ENCODE results near the gene COX7A1. TPM values are rescaled to one million over a fixed set of nuclear protein-coding genes. Genes with fewer than 3 reads are reported as not detected.
"Not testable (repeated sequence)": the region's sequence is repeated elsewhere in the genome, so short reads cannot be mapped to it uniquely, and the experiment has no call there.

COX7A1 gene
- total RNA-seq (2014; rRNA removed; shearing (Covaris generic)), result 0.18 TPM in 1 of 2 replicates, not detected in the other

GRCh38 chr19:36152352-36153091, at the start of gene COX7A1:
Gene COX7A1, minus strand, starts transcription at chr19:36152447. Its CDS starts 40 bp downstream, at chr19:36152407.
- peak; percentile 57 for DNase-seq
- H3K36me3 ChIP-seq (replicated peaks; ENCODE audit: control insufficient read depth, insufficient read depth, low read length), result peaks cover 4% of the 10 kb centered on the region
- no peaks in the 10 kb centered on the region for H3K27me3 ChIP-seq (ENCODE audit: control insufficient read depth, insufficient read depth, low read length)
- peak within 1 kb of the TSS; percentile 33; the same call in 1 of the 2 replicates for H3K4me3 ChIP-seq (ENCODE audit: insufficient read depth, low read depth, low read length)

GRCh38 chr19:36201684-36202083, 49.4 kb upstream of the COX7A1 start:
- Histone ChIP-seq H3K27me3 (ENCODE audit: control insufficient read depth, insufficient read depth, low read length) (no peaks in the 10 kb centered on the region), H3K4me3 (ENCODE audit: insufficient read depth, low read depth, low read length) (no peak overlapping the region), H3K36me3 (replicated peaks; ENCODE audit: control insufficient read depth, insufficient read depth, low read length) (no peaks in the 10 kb centered on the region)
- DNase-seq, result no peak

GRCh38 chr19:36198119-36198518, 45.9 kb upstream of the COX7A1 start:
- DNase-seq, result no peak
- H3K27me3 ChIP-seq (ENCODE audit: control insufficient read depth, insufficient read depth, low read length), result no peaks in the 10 kb centered on the region
- no peaks in the 10 kb centered on the region; the same call in 1 of the 2 replicates for H3K36me3 ChIP-seq (replicated peaks; ENCODE audit: control insufficient read depth, insufficient read depth, low read length)
- no peak overlapping the region for H3K4me3 ChIP-seq (ENCODE audit: insufficient read depth, low read depth, low read length)

DNA sequence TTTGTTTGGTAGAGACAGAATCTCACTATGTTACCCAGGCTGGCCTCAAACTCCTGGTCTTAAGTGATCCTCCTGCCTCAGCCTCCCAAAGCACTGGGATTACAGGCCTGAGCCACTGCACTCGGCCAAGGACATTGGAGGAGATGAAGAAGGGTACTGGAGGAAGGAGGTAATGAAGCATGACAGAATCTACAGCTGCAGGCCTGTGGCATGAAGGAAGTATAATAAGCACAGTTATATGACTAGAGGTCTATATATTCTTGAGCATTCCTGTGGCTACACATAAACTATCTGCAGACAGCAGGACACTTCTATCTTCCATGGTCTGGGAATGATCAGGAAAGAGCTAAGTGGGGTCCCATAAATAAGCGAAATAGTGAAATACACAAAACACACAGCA, 44.0 kb upstream of the COX7A1 start:
- no peak for DNase-seq

GRCh38 chr19:36186722-36187121, 34.5 kb upstream of the COX7A1 start:
- H3K4me3 ChIP-seq (ENCODE audit: insufficient read depth, low read depth, low read length); DNase-seq; H3K36me3 ChIP-seq (replicated peaks; ENCODE audit: control insufficient read depth, insufficient read depth, low read length); H3K27me3 ChIP-seq (ENCODE audit: control insufficient read depth, insufficient read depth, low read length): not testable (repeated sequence)

More for the DNA sequence above, 44.0 kb upstream of the COX7A1 start:
- no peaks in the 10 kb centered on the region; the same call in 1 of the 2 replicates for H3K36me3 ChIP-seq (replicated peaks; ENCODE audit: control insufficient read depth, insufficient read depth, low read length)
- H3K27me3 ChIP-seq (ENCODE audit: control insufficient read depth, insufficient read depth, low read length), result no peaks in the 10 kb centered on the region
- no peak overlapping the region for H3K4me3 ChIP-seq (ENCODE audit: insufficient read depth, low read depth, low read length)

GRCh38 chr19:36183245-36183628, 31.0 kb upstream of the COX7A1 start:
- Histone ChIP-seq H3K36me3 (replicated peaks; ENCODE audit: control insufficient read depth, insufficient read depth, low read length) (no peaks in the 10 kb centered on the region; the same call in 1 of the 2 replicates), H3K4me3 (ENCODE audit: insufficient read depth, low read depth, low read length) (no peak overlapping the region)
- no peak for DNase-seq

GRCh38 chr19:36182612-36183244, 30.5 kb upstream of the COX7A1 start:
- no peak overlapping the region for H3K4me3 ChIP-seq (ENCODE audit: insufficient read depth, low read depth, low read length)
- no peak for DNase-seq
- H3K36me3 ChIP-seq (replicated peaks; ENCODE audit: control insufficient read depth, insufficient read depth, low read length), result no peaks in the 10 kb centered on the region; the same call in 1 of the 2 replicates
- H3K27me3 ChIP-seq (ENCODE audit: control insufficient read depth, insufficient read depth, low read length), result no peaks in the 10 kb centered on the region

More at GRCh38 chr19:36183245-36183628, 31.0 kb upstream of the COX7A1 start:
- no peaks in the 10 kb centered on the region for H3K27me3 ChIP-seq (ENCODE audit: control insufficient read depth, insufficient read depth, low read length)

DNA sequence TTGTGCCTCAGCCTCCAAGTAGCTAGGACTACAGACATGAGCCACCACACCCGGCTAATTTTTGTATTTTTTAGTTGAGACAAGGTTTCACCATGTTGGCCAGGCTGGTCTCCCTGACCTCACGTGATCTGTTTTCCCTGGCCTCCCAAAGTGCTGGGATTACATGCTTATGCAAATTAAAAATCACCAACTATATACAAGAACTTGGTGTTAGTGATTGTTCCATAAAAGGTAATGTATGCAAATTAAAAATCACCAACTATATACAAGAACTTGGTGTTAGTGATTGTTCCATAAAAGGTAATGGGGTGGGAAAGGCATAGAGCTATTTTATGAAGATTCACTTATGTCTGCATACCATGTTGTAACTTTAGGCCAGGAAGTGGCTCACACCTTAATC, 26.8 kb upstream of the COX7A1 start:
- DNase-seq; H3K4me3 ChIP-seq (ENCODE audit: insufficient read depth, low read depth, low read length): not testable (repeated sequence)

GRCh38 chr19:36173846-36174245, 21.6 kb upstream of the COX7A1 start:
- DNase-seq; H3K27me3 ChIP-seq (ENCODE audit: control insufficient read depth, insufficient read depth, low read length); H3K36me3 ChIP-seq (replicated peaks; ENCODE audit: control insufficient read depth, insufficient read depth, low read length); H3K4me3 ChIP-seq (ENCODE audit: insufficient read depth, low read depth, low read length): not testable (repeated sequence)

More for the DNA sequence above, 26.8 kb upstream of the COX7A1 start:
- H3K27me3 ChIP-seq (ENCODE audit: control insufficient read depth, insufficient read depth, low read length); H3K36me3 ChIP-seq (replicated peaks; ENCODE audit: control insufficient read depth, insufficient read depth, low read length): not testable (repeated sequence)

- no peaks in the 10 kb centered on the region for H3K27me3 ChIP-seq (ENCODE audit: control insufficient read depth, insufficient read depth, low read length)
- no peaks in the 10 kb centered on the region for H3K36me3 ChIP-seq (replicated peaks; ENCODE audit: control insufficient read depth, insufficient read depth, low read length)
- DNase-seq, result no peak
- H3K4me3 ChIP-seq (ENCODE audit: insufficient read depth, low read depth, low read length), result no peak overlapping the region
Measured at GRCh38 chr19:36172852-36173251, 20.6 kb upstream of the COX7A1 start.

DNA sequence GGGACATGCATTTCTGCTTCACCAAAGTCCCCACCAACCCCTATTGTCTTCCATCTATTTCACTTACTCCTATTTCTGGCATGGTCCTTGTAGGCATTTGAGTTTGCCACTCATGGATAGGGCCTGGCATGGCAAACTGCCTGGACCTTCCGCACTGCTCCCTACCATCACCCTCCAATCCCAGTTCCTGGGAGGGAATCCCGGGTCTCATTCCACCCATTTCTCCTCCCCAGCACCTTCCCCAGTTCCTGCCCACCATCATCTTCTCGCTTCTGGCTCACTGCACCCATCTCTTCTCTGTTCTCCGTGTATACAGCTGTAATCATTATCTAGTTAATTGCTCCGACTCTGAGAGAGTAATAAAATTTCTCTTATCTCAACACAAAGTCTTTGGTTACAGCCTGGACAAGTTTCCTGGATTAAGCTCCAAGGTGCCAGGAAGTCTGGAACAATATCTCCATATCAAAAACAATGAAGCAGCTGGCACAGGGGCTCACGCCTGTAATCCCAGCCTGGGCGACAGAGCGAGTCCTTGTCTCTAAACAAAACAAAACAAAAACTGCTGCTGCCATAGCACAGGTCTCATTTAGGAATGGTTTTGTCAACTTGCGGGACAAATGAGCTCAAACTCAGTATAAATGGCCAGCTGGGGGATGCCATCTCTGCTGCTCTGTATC, 17.0 kb upstream of the COX7A1 start:
- no peaks in the 10 kb centered on the region for H3K27me3 ChIP-seq (ENCODE audit: control insufficient read depth, insufficient read depth, low read length)
- no peak overlapping the region for H3K4me3 ChIP-seq (ENCODE audit: insufficient read depth, low read depth, low read length)
- no peaks in the 10 kb centered on the region for H3K36me3 ChIP-seq (replicated peaks; ENCODE audit: control insufficient read depth, insufficient read depth, low read length)
- no peak for DNase-seq

GRCh38 chr19:36163813-36164212, 11.6 kb upstream of the COX7A1 start:
- Histone ChIP-seq H3K4me3 (ENCODE audit: insufficient read depth, low read depth, low read length) (no peak overlapping the region), H3K27me3 (ENCODE audit: control insufficient read depth, insufficient read depth, low read length) (no peaks in the 10 kb centered on the region), H3K36me3 (replicated peaks; ENCODE audit: control insufficient read depth, insufficient read depth, low read length) (no peaks in the 10 kb centered on the region)
- no peak for DNase-seq

DNA sequence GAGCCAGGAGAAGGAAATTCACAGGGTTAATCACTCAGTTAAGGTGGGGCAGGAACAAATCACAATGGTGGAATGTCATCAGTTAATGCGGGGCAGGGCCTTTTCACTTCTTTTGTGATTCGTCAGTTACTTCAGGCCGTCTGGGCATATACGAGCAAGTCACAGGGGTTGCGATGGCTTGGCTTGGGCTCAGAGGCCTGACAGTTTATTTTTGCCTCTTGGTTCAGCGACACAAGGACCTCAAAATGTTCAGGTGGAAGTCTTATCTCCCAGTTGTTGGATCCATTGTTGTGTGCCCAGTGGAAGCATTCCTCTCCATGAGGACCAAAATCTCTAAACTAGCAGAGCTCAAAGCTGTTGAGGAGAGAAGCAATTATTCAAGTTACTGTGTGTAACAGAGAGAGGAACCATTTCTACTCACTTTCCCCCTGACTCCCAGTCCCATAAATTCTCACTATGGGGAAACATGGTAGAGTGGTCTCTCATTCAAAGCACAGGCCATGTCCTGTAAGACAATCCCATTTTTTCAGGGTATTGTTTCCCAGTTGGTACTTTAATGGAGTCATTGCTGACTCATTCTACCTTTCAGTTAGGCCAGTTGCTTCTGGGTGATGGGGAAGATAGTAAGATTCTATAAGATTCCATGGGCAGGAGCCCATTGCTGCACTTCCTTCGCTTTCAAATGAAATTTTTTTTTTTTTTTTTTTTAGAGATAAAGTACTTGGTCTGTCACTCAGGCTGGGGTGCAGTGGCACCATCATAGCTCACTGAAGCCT, 8.8 kb upstream of the COX7A1 start:
- Histone ChIP-seq H3K4me3 (ENCODE audit: insufficient read depth, low read depth, low read length) (no peak overlapping the region), H3K27me3 (ENCODE audit: control insufficient read depth, insufficient read depth, low read length) (no peaks in the 10 kb centered on the region), H3K36me3 (replicated peaks; ENCODE audit: control insufficient read depth, insufficient read depth, low read length) (no peaks in the 10 kb centered on the region)
- no peak for DNase-seq

- DNase-seq, result no peak
- Histone ChIP-seq H3K27me3 (ENCODE audit: control insufficient read depth, insufficient read depth, low read length) (no peaks in the 10 kb centered on the region), H3K4me3 (ENCODE audit: insufficient read depth, low read depth, low read length) (no peak overlapping the region), H3K36me3 (replicated peaks; ENCODE audit: control insufficient read depth, insufficient read depth, low read length) (peaks cover 4% of the 10 kb centered on the region)
Measured at GRCh38 chr19:36153126-36153525, 879 bp upstream of the COX7A1 start.
